DLD1 (cell line): Measurements from ENCODE around the gene IQCC.

Experiments
- in situ Hi-C: cut with HindIII; loops from 2 replicates; pipeline ENCODE4 v1.10.0; 2017; ENCODE audit warnings: low sequenced_read_pairs

Gene IQCC

GRCh38 chr1:32255072-32256071 is 49.9 kb downstream of the IQCC start:
- in situ Hi-C loops = no loop called here

- in situ Hi-C loops = no loop called here
Observed at GRCh38 chr1:32256473-32257226, 51.2 kb downstream of the IQCC start.

GRCh38 chr1:32257227-32257508 is 51.7 kb downstream of the IQCC start:
- in situ Hi-C loops = no loop called here
